Stimulated activated CD8-positive, alpha-beta memory T cell treated with anti-CD3 and anti-CD28 coated beads, Interleukin-2, amount 100 ng/mL, for 48 hours (primary cell): ENCODE measurements around the gene LHFPL2.

Experiments
- DNase-seq, 2 donors: peaks; one replicate each; pipeline ENCODE4 v3.0.0-alpha.2; 2020; ENCODE audit warnings: low read depth in 2 of 2

LHFPL2 gene

GRCh38 chr5:78618303-78618702 is 30.3 kb downstream of the LHFPL2 start:
- DNase-seq, result no peak

- no peak for DNase-seq
Observed at GRCh38 chr5:78615697-78616096, 32.9 kb downstream of the LHFPL2 start.

DNA sequence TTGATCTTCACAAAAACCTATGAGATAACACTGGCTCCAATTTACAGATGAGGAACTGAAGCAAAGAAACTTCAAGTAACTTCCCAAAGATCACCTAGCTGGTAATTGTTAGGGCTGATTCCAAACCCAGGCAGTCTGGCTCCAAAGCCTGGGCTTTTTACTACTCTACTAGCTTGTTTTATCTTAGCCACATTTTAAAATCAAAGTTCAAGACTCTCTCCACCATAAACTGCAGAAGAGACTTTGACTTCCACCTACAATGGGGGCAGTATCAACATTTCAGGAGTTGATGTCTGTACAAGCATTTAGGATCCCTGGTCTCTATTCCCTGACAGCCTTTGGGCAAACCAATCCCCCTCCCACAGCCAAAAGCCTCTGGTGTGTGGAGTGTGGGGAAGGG is 33.8 kb downstream of the LHFPL2 start:
- DNase-seq, result no peak

- no peak for DNase-seq
Observed at GRCh38 chr5:78613756-78614155, 34.8 kb downstream of the LHFPL2 start.

- DNase-seq, result no peak
Observed at GRCh38 chr5:78613151-78613533, 35.4 kb downstream of the LHFPL2 start.

DNA sequence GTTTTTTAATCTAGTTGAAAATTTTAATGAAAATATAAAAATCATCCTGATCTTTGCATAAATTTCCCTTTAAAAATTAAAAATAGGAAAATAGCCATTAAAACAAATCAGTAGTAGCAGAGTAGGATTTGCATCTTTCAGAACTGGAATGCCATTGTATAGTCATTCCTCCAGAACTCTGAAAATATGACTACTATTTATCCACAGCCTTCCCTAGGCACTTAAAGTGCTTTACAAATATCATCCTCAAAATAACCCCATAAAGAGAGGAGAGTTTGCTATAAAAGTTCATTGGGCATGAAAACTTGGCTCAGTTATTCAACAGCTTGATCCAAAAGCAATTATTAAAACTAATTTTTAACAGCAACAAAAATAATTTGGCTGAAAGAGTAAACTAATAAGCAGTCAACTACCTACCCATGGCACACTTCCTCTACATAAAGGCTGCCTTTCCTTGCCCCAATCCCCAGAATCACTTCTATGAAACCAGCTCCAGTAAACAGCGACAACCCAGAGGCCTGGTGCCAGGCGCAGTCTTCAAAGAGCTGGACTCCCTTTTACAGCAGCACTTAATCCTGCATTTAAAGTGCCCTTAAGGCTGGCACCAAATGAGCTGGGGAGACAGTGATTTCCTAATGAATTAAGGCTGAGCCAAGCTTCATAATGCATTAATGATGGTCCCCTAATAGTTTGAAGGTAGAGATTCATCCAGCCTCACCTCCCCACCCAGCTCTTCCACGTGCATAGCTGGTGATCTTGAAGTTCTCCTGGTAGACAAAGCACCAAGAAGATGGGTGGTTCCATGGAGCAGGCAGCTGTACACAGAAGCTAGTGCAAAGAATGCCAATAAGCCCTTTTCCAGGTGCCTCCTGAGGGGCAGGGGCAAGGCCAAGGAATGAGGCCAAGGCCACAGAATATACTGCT is 36.1 kb downstream of the LHFPL2 start:
- DNase-seq, result no peak

GRCh38 chr5:78611126-78611605 is 37.4 kb downstream of the LHFPL2 start:
- DNase-seq, result no peak

DNA sequence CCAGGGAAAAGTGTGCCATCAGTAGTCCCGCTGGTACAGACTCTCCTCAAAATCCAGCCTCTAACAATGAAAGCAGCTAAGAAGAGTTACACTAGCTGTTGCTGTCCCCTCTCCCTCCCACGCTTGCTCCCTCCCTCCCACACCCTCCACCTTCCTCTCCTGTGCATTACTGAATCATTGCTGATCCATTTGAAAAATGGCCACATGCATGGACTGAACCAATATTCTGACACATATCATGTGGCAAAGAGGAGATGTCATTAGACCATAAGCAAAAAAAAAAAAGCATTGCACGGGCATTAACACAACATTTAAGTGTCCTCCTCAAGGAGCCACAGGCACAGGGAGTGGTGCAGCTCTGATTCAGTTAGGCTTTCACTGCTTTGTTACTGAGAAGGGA is 37.9 kb downstream of the LHFPL2 start:
- no peak for DNase-seq

- DNase-seq, result no peak
Observed at GRCh38 chr5:78610163-78610583, 38.4 kb downstream of the LHFPL2 start.

GRCh38 chr5:78607864-78608263 is 40.7 kb downstream of the LHFPL2 start:
- DNase-seq, result no peak

GRCh38 chr5:78606241-78606640 is 42.3 kb downstream of the LHFPL2 start:
- no peak for DNase-seq

- no peak for DNase-seq
Observed at GRCh38 chr5:78605611-78606010, 43.0 kb downstream of the LHFPL2 start.

GRCh38 chr5:78604689-78605285 is 43.8 kb downstream of the LHFPL2 start:
- DNase-seq, result no peak

- no peak for DNase-seq
Observed at GRCh38 chr5:78603636-78604175, 44.9 kb downstream of the LHFPL2 start.

- DNase-seq, result no peak
Observed at GRCh38 chr5:78602400-78602799, 46.2 kb downstream of the LHFPL2 start.

GRCh38 chr5:78601559-78602314 is 46.8 kb downstream of the LHFPL2 start:
- no peak for DNase-seq

- DNase-seq, result no peak
Observed at GRCh38 chr5:78600687-78601414, 47.7 kb downstream of the LHFPL2 start.

GRCh38 chr5:78598973-78599372 is 49.6 kb downstream of the LHFPL2 start:
- no peak for DNase-seq

GRCh38 chr5:78597974-78598371 is 50.6 kb downstream of the LHFPL2 start:
- no peak for DNase-seq

- no peak for DNase-seq
Observed at GRCh38 chr5:78597068-78597973, 51.3 kb downstream of the LHFPL2 start.
